ENCODE data around the gene EREG.

The EREG gene

GRCh38 chr4:74428276-74428675 lies 63.3 kb downstream of the EREG start:
- DNase-seq (ENCODE audit: insufficient read length, low spot score) (no peak), FAIRE-seq (no peak)

GRCh38 chr4:74431113-74431826 lies 66.3 kb downstream of the EREG start:
- FAIRE-seq (no peak), DNase-seq (ENCODE audit: insufficient read length, low spot score) (no peak)
- TF ChIP-seq POU2F2 (IDR thresholded peaks at IDR 0.05; ENCODE audit: low read depth, low read length) = no peak
- no peak for TF ChIP-seq POLR2AphosphoS5 (IDR thresholded peaks at IDR 0.05; ENCODE audit: low read depth, low read length)
- TF ChIP-seq POLR2A (IDR thresholded peaks at IDR 0.05; ENCODE audit: low read depth, low read length) = no peak
- no peak for TF ChIP-seq TAF1 (IDR thresholded peaks at IDR 0.05; ENCODE audit: low read depth, low read length)
- no peak for TF ChIP-seq PAX5 (IDR thresholded peaks at IDR 0.05; ENCODE audit: insufficient read depth, low read length, severe bottlenecking)
- TF ChIP-seq SPI1 (IDR thresholded peaks at IDR 0.05; ENCODE audit: low read depth, low read length) = no peak

More at GRCh38 chr4:74428276-74428675, 63.3 kb downstream of the EREG start:
- TF ChIP-seq POU2F2 (IDR thresholded peaks at IDR 0.05; ENCODE audit: low read depth, low read length) (no peak), TAF1 (IDR thresholded peaks at IDR 0.05; ENCODE audit: low read depth, low read length) (no peak)

- TF ChIP-seq POU2F2 (IDR thresholded peaks at IDR 0.05; ENCODE audit: low read depth, low read length) = no peak
- no peak for TF ChIP-seq POLR2AphosphoS5 (IDR thresholded peaks at IDR 0.05; ENCODE audit: low read depth, low read length)
- no peak for TF ChIP-seq TAF1 (IDR thresholded peaks at IDR 0.05; ENCODE audit: low read depth, low read length)
- TF ChIP-seq SPI1 (IDR thresholded peaks at IDR 0.05; ENCODE audit: low read depth, low read length) = no peak
- TF ChIP-seq POLR2A (IDR thresholded peaks at IDR 0.05; ENCODE audit: low read depth, low read length) = no peak
- TF ChIP-seq PAX5 (IDR thresholded peaks at IDR 0.05; ENCODE audit: insufficient read depth, low read length, severe bottlenecking) = no peak
- FAIRE-seq (no peak), DNase-seq (ENCODE audit: insufficient read length, low spot score) (no peak)
Measured at GRCh38 chr4:74433043-74433442, 68.1 kb downstream of the EREG start.

GRCh38 chr4:74433541-74434172 lies 68.7 kb downstream of the EREG start:
- TF ChIP-seq POLR2A (IDR thresholded peaks at IDR 0.05; ENCODE audit: low read depth, low read length) (no peak), POLR2AphosphoS5 (IDR thresholded peaks at IDR 0.05; ENCODE audit: low read depth, low read length) (no peak)
- DNase-seq (ENCODE audit: insufficient read length, low spot score) (no peak), FAIRE-seq (no peak)

GRCh38 chr4:74435296-74435695 lies 70.4 kb downstream of the EREG start:
- DNase-seq (ENCODE audit: insufficient read length, low spot score) (no peak), FAIRE-seq (no peak)
- TF ChIP-seq PAX5 (IDR thresholded peaks at IDR 0.05; ENCODE audit: insufficient read depth, low read length, severe bottlenecking) (no peak), POU2F2 (IDR thresholded peaks at IDR 0.05; ENCODE audit: low read depth, low read length) (no peak), SPI1 (IDR thresholded peaks at IDR 0.05; ENCODE audit: low read depth, low read length) (no peak), POLR2A (IDR thresholded peaks at IDR 0.05; ENCODE audit: low read depth, low read length) (no peak), TAF1 (IDR thresholded peaks at IDR 0.05; ENCODE audit: low read depth, low read length) (no peak), POLR2AphosphoS5 (IDR thresholded peaks at IDR 0.05; ENCODE audit: low read depth, low read length) (no peak)

GRCh38 chr4:74437866-74438265 lies 72.9 kb downstream of the EREG start:
- FAIRE-seq (no peak), DNase-seq (ENCODE audit: insufficient read length, low spot score) (no peak)
- TF ChIP-seq POLR2AphosphoS5 (IDR thresholded peaks at IDR 0.05; ENCODE audit: low read depth, low read length) (no peak), TAF1 (IDR thresholded peaks at IDR 0.05; ENCODE audit: low read depth, low read length) (no peak), POLR2A (IDR thresholded peaks at IDR 0.05; ENCODE audit: low read depth, low read length) (no peak), POU2F2 (IDR thresholded peaks at IDR 0.05; ENCODE audit: low read depth, low read length) (no peak), PAX5 (IDR thresholded peaks at IDR 0.05; ENCODE audit: insufficient read depth, low read length, severe bottlenecking) (no peak), SPI1 (IDR thresholded peaks at IDR 0.05; ENCODE audit: low read depth, low read length) (no peak)

Measured in GM12891 (cell line).